AG04449 (cell line): ENCODE results near the gene HEXB.

Experiments used
- CTCF ChIA-PET: fragments of 350-600 bp; formaldehyde crosslinking; extraction: SDS; loops from one replicate; lab custom pipeline; 2021; ENCODE audit warnings: antibody characterized with exemption; lab: Yijun Ruan, JAX
- POLR2A ChIA-PET: fragments of 400-600, 350-600 bp; formaldehyde crosslinking; extraction: SDS; loops from one replicate; lab custom pipeline; 2020; ENCODE audit warnings: antibody characterized with exemption, inconsistent platforms; lab: Yijun Ruan, JAX
- DNase-seq: peaks from one replicate; pipeline ENCODE4 v3.0.0-alpha.2; 2010; ENCODE audit warnings: low read depth, low spot score
- H3K4me3 ChIP-seq: 2 replicates; pipeline ENCODE4 v1.5.1; 2011; ENCODE audit warnings: low read depth, mild to moderate bottlenecking, control low read depth, low read length
- TF ChIP-seq, protein P1 (sequence below): IDR thresholded peaks from one replicate; pipeline ENCODE4 v1.5.1; 2011; ENCODE audit warnings: mild to moderate bottlenecking, moderate library complexity, low read length, control low read depth, inconsistent platforms; ENCODE audit not compliant: insufficient read depth; ENCODE audit errors: missing control alignments

Gene HEXB

DNA sequence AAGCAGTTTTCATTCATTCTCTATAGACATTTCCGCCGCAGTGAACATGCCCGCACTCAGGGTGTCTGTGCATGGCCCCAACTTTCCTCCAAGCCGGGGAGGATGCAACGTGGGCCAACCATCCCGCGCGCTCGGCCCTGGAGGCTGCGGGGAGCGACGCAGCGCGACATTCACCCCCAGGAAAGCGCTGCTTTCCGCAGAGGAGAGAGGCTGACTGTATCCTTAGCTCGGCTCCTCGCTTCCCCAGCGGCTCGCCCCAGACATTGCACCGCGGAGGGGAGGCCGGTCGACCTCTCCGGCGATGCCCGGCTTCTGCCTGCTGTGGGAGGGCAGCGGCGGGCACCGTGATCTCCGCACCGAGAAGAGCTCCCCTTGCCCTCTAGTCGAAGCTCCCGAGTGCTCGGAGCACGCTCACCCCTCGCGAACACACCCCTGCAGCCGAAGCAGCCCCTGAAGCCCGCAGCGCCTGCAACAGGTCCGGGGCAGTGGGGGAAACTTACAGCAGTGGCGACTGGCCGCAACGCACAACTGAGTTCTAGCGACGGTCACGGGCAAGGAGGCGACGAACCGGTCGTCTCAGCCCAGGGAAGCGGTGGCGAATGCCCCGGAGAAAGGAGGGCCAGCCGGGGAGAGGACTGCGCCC, 45.1 kb upstream of the HEXB start:
- CTCF ChIA-PET: interaction anchor here (1.0 to 10.2 kb wide), 23 partner anchors 9 to 737 kb away, joined by 3 to 143 read pairs (median 4); no protein-coding TSS in a partner anchor
- TF ChIP-seq, protein P1, sequence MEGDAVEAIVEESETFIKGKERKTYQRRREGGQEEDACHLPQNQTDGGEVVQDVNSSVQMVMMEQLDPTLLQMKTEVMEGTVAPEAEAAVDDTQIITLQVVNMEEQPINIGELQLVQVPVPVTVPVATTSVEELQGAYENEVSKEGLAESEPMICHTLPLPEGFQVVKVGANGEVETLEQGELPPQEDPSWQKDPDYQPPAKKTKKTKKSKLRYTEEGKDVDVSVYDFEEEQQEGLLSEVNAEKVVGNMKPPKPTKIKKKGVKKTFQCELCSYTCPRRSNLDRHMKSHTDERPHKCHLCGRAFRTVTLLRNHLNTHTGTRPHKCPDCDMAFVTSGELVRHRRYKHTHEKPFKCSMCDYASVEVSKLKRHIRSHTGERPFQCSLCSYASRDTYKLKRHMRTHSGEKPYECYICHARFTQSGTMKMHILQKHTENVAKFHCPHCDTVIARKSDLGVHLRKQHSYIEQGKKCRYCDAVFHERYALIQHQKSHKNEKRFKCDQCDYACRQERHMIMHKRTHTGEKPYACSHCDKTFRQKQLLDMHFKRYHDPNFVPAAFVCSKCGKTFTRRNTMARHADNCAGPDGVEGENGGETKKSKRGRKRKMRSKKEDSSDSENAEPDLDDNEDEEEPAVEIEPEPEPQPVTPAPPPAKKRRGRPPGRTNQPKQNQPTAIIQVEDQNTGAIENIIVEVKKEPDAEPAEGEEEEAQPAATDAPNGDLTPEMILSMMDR: peak; percentile 43
- POLR2A ChIA-PET: interaction anchor here (0.6 to 3.7 kb wide), 18 partner anchors 8 to 822 kb away, joined by 3 to 30 read pairs (median 4); no protein-coding TSS in a partner anchor
- H3K4me3 ChIP-seq: peak overlapping the region; percentile 96
- DNase-seq: no peak

DNA sequence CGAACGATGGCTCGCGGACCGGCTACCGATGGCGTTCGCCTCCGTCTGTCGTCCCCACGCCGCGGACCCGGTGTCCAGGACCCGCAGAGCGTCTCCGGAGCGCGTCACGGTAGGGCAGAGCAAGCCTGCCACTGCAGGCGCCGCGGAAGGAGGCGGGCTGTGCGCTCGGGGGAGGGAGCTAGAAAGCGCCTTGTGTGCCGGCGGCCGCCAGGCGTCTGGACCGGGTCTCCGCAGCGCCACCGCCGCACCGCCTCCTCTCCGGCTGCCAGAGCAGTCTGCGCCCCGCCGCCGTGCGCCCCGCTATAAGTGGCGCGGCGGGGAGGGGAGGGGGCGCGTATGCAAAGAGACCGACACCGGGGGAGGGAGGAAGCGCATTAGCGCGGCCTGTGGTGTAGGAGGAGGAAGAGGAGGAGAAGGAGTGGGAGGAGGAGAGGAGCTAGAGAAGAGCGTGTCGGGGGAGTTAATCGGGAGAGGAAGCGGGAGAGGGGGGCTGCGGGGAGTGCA, 44.5 kb upstream of the HEXB start, which contains the start of gene ENC1:
Gene ENC1, minus strand, starts transcription at position 279 of the 504 bp plus-strand sequence. CDS start 4,243 bp downstream, outside the sequence.
- TF ChIP-seq, protein P1: peak; percentile 79
- no peak for DNase-seq
- POLR2A ChIA-PET: interaction anchor here (0.6 to 3.7 kb wide), 26 partner anchors 9 to 850 kb away, joined by 3 to 30 read pairs (median 4); no protein-coding TSS in a partner anchor

DNA sequence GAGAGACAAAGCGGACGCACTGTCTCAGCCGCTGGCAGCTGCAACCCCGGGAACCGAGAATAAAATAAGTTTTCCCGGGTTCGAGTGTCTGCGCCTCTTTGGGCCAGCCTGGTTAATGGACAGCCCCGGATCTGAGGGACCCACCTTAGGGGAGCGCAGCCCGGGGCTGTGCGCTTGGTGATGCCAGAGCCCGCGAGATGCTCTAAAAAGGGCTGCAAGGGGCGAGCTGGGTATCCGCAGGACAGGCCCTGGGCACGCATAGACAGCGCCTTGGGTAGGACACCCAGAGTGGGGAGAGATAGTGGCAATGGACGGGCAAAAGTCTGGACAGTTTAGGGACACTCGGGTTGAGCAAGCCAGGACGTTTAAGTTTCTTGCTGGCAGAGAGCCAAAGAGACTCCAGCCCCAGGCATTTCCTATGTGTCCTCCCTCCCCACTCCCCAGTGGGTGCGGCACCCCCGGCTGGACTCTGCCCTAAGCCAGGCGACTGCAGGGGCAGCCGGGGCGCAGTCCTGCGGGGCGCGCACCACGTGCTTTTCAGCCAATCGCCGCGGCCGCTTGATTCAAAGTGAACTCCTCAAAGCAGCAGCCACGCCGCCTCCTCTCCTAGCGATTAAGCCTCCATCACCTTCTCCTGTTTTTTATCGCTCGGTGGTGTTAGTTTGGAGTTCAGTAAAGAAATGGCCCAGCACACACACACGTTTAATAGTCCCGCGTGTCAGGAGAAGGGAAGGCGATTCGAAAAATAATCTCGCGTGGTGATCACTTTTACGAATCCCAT, 43.9 kb upstream of the HEXB start:
- TF ChIP-seq, protein P1: no peak
- ChIA-PET POLR2A (interaction anchor here (0.6 to 3.7 kb wide), 25 partner anchors 10 to 850 kb away, joined by 3 to 30 read pairs (median 4); no protein-coding TSS in a partner anchor), CTCF (interaction anchor here (0.7 to 10.2 kb wide), 51 partner anchors 8 to 1050 kb away, joined by 3 to 143 read pairs (median 4); no protein-coding TSS in a partner anchor)
- peak overlapping the region; percentile 96 for H3K4me3 ChIP-seq
- DNase-seq: no peak

More for the DNA sequence above, 44.5 kb upstream of the HEXB start, which contains the start of gene ENC1:
- CTCF ChIA-PET: interaction anchor here (1.0 to 10.2 kb wide), 33 partner anchors 9 to 844 kb away, joined by 3 to 143 read pairs (median 4); no protein-coding TSS in a partner anchor
- peak within 1 kb of the TSS; percentile 96 for H3K4me3 ChIP-seq

DNA sequence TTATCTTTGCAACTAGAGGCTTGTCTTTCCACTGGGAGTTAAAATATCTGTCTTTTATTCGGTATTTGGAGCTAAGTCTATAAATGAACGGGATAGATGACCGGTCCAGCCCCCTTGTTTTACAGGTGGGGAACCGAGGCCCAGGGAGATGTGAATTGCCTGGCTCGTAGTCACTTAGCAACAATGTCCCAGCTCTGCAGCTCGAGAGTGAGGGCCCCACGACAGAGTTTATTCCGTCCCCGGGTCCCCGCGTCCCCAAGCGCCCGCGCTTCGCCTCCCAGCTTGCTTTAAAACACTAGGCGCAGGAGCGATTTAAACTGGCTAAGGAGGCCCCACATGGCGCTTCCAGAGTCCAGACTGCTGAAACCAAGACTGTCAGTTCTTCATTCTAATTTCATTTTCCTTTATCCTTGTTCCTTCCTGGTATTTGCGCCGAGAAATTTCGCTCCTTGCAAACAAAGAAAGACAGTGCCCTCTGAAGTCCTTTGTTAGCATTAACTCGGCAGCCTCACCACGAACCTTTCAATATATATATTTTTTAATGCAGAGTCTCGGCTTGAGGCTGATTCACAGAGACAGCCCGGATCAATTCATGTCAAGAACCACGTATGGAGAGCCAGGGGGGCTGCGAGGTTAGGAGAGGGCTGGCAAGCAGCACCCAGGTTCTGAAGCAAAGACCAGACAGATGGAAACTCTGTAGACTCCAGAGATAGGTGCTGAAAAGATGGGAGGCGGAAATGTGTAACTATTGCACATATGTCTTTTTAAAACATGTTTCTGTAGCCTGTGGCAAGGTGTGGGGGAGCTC, 43.1 kb upstream of the HEXB start:
- TF ChIP-seq, protein P1: peak; percentile 58
- DNase-seq: peak; percentile 45
- peak overlapping the region; percentile 96 for H3K4me3 ChIP-seq
- CTCF ChIA-PET: interaction anchor here (0.6 to 10.2 kb wide), 52 partner anchors 8 to 1051 kb away, joined by 3 to 143 read pairs (median 4); no protein-coding TSS in a partner anchor
- POLR2A ChIA-PET: interaction anchor here (0.9 to 1.8 kb wide), 3 partner anchors 326 to 735 kb away, joined by 4 read pairs; no protein-coding TSS in a partner anchor

DNA sequence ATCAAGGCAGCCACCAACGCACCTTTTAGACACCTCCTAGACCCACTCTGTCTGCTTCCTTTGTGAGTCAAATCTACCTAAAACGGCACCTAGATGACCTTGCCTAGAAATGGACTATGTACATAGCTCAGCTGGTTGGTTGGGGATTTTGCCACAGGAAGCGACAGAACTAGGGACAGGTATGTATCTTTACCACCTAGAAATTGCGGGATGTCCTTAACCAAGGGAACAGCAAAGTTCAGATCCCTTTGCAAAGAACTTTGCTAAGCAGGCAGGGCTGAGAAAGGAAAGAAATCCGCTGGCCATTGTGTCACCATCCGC, 42.5 kb upstream of the HEXB start:
- no peak overlapping the region for H3K4me3 ChIP-seq
- CTCF ChIA-PET: interaction anchor here (0.6 to 10.2 kb wide), 30 partner anchors 9 to 1051 kb away, joined by 3 to 143 read pairs (median 4); no protein-coding TSS in a partner anchor
- TF ChIP-seq, protein P1: no peak
- no peak for DNase-seq
- POLR2A ChIA-PET: interaction anchor here (0.9 kb wide), 1 partner anchor 704 kb away, joined by 4 read pairs; no protein-coding TSS in a partner anchor
